Measurements from ENCODE around the gene MLXIP.

GRCh38 chr12:122192441-122192840, 113.9 kb downstream of the MLXIP start:
- TF ChIP-seq CTCF (IDR thresholded peaks at IDR 0.05; ENCODE audit: low read length), result no peak
- no peak for TF ChIP-seq EZH2 (optimal IDR thresholded peaks at IDR 0.05; ENCODE audit: low read depth, low read length)

Measured in MM.1S (cell line).